ENCODE data around the gene RBPMS2.
"Not testable (repeated sequence)": the region's sequence is repeated elsewhere in the genome, so short reads cannot be mapped to it uniquely, and the experiment has no call there.

DNA sequence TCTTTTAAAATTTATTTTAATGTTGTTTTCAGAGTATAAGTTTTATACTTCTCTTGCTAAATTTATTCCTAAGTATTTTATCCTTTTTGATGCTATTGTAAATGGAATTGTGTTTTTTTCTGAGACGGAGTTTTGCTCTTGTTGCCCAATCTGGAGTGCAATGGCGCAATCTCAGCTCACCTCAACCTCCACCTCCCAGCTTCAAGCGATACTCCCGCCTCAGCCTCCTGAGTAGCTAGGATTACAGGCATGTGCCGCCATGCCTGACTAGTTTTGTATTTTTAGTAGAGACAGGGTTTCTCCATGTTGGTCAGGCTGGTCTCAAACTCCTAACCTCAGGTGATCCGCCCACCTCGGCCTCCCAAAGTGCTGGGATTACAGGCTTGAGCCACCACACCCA, 19.9 kb upstream of the RBPMS2 start:
- TF ChIP-seq, protein P1, sequence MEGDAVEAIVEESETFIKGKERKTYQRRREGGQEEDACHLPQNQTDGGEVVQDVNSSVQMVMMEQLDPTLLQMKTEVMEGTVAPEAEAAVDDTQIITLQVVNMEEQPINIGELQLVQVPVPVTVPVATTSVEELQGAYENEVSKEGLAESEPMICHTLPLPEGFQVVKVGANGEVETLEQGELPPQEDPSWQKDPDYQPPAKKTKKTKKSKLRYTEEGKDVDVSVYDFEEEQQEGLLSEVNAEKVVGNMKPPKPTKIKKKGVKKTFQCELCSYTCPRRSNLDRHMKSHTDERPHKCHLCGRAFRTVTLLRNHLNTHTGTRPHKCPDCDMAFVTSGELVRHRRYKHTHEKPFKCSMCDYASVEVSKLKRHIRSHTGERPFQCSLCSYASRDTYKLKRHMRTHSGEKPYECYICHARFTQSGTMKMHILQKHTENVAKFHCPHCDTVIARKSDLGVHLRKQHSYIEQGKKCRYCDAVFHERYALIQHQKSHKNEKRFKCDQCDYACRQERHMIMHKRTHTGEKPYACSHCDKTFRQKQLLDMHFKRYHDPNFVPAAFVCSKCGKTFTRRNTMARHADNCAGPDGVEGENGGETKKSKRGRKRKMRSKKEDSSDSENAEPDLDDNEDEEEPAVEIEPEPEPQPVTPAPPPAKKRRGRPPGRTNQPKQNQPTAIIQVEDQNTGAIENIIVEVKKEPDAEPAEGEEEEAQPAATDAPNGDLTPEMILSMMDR (IDR thresholded peaks at IDR 0.05; ENCODE audit: insufficient read depth, low read length), result not testable (repeated sequence)
- TF ChIP-seq POLR2AphosphoS5 (IDR thresholded peaks at IDR 0.05; ENCODE audit: low read depth); SPI1 (IDR thresholded peaks at IDR 0.05; ENCODE audit: borderline replicate concordance, low read depth): not testable (repeated sequence)
- TF ChIP-seq, protein P2, sequence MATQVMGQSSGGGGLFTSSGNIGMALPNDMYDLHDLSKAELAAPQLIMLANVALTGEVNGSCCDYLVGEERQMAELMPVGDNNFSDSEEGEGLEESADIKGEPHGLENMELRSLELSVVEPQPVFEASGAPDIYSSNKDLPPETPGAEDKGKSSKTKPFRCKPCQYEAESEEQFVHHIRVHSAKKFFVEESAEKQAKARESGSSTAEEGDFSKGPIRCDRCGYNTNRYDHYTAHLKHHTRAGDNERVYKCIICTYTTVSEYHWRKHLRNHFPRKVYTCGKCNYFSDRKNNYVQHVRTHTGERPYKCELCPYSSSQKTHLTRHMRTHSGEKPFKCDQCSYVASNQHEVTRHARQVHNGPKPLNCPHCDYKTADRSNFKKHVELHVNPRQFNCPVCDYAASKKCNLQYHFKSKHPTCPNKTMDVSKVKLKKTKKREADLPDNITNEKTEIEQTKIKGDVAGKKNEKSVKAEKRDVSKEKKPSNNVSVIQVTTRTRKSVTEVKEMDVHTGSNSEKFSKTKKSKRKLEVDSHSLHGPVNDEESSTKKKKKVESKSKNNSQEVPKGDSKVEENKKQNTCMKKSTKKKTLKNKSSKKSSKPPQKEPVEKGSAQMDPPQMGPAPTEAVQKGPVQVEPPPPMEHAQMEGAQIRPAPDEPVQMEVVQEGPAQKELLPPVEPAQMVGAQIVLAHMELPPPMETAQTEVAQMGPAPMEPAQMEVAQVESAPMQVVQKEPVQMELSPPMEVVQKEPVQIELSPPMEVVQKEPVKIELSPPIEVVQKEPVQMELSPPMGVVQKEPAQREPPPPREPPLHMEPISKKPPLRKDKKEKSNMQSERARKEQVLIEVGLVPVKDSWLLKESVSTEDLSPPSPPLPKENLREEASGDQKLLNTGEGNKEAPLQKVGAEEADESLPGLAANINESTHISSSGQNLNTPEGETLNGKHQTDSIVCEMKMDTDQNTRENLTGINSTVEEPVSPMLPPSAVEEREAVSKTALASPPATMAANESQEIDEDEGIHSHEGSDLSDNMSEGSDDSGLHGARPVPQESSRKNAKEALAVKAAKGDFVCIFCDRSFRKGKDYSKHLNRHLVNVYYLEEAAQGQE (IDR thresholded peaks at IDR 0.05; ENCODE audit: insufficient replicate concordance, low read depth), result not testable (repeated sequence)

Measured in HL-60 (cell line).